ENCODE results near the gene SAMD4B. TPM values are rescaled to one million over a fixed set of nuclear protein-coding genes. Genes with fewer than 3 reads are reported as not detected.

The SAMD4B gene
- total and polyA plus RNA-seq, 9 of the 15 experiments (the other 6 are each of a cell fraction or from before 2014, with no cell fraction given), result 3.4 to 90.5 (median 38.0) TPM

- TF ChIP-seq U2AF2 (optimal IDR thresholded peaks at IDR 0.05; ENCODE audit: low read depth, low read length) (no peak), ILK (tag; IDR thresholded peaks at IDR 0.05; ENCODE audit: borderline replicate concordance, low read depth) (no peak), KDM4B (IDR thresholded peaks at IDR 0.05; ENCODE audit: borderline replicate concordance in 2 of 2, low read depth in 1 of 2) (no peak)
- TF ChIP-seq, protein P1, sequence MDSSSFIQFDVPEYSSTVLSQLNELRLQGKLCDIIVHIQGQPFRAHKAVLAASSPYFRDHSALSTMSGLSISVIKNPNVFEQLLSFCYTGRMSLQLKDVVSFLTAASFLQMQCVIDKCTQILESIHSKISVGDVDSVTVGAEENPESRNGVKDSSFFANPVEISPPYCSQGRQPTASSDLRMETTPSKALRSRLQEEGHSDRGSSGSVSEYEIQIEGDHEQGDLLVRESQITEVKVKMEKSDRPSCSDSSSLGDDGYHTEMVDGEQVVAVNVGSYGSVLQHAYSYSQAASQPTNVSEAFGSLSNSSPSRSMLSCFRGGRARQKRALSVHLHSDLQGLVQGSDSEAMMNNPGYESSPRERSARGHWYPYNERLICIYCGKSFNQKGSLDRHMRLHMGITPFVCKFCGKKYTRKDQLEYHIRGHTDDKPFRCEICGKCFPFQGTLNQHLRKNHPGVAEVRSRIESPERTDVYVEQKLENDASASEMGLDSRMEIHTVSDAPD (CRISPR knock-in tag; IDR thresholded peaks at IDR 0.05), result no peak
Observed at GRCh38 chr19:39297931-39298634, 44.1 kb upstream of the SAMD4B start (continued).

DNA sequence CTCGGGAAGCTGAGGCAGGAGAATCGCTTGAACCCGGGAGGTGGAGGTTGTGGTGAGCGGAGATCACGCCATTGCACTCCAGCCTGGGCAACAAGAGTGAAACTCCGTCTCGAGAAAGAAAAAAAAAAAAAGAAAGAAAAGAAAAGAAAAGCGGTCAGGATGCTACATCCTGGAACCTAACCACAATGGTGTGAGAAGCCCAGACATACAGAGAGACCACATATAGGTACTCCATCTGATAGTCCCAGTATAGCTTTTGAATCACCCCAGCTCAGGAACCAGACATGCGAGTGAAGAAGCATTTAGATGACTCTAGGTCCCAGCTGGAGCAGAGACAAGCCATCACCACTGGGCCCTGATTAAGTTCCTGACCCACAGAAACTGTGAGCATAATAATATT, 42.8 kb upstream of the SAMD4B start:
- in situ Hi-C loops (cut with MboI), result no loop called here
- TF ChIP-seq TAL1 (IDR thresholded peaks at IDR 0.05) (no peak), ZNF24 (IDR thresholded peaks at IDR 0.05) (no peak), PHF20 (IDR thresholded peaks at IDR 0.05; ENCODE audit: partially characterized antibody) (no peak), SMAD2 (IDR thresholded peaks at IDR 0.05; ENCODE audit: low read depth, low read length) (no peak), ZNF3 (CRISPR knock-in tag; IDR thresholded peaks at IDR 0.05) (no peak), PHF8 (IDR thresholded peaks at IDR 0.05; ENCODE audit: borderline replicate concordance, low read length) (no peak), TFE3 (CRISPR knock-in tag; IDR thresholded peaks at IDR 0.05) (no peak), ZBED1 (IDR thresholded peaks at IDR 0.05) (no peak), ZNF75A (CRISPR knock-in tag; IDR thresholded peaks at IDR 0.05) (no peak), NRF1 (conservative IDR thresholded peaks at IDR 0.05 in 1 of 2, IDR thresholded peaks at IDR 0.05 in 1 of 2) (no peak)
- ChIA-PET POLR2A (interaction anchor here (0.6 to 1.7 kb wide), 2 partner anchors 10 to 24 kb away, joined by 3 to 6 read pairs; no protein-coding TSS in a partner anchor), CTCF (ENCODE audit: low intra/inter-chr PET ratio) (no interaction called here)
- Histone ChIP-seq H3K79me2 (ENCODE audit: control insufficient read depth, insufficient read depth, low read length) (no peaks in the 10 kb centered on the region), H3K27ac (ENCODE audit: extremely low read depth, low read depth, low read length) (no peak overlapping the region), H3K4me1 (replicated peaks in 1 of 2; ENCODE audit: control insufficient read depth in 2 of 2, insufficient read depth in 2 of 2, low read length in 2 of 2) (peaks cover 0 to 13% of the 10 kb centered on the region in 2 experiments; a peak in 2 of 5 replicates), H3K9me3 (replicated peaks; ENCODE audit: control insufficient read depth, insufficient read depth, low read depth, low read length) (no peaks in the 10 kb centered on the region), H3K9me1 (ENCODE audit: control insufficient read depth, insufficient read depth, low read length) (no peaks in the 10 kb centered on the region), H3K4me3 (no peak overlapping the region), H3K9ac (ENCODE audit: insufficient read depth in 1 of 2, low read depth in 2 of 2, low read length in 2 of 2) (no peak overlapping the region), H3K27me3 (ENCODE audit: control insufficient read depth in 2 of 2, insufficient read depth in 2 of 2, low read length in 2 of 2) (peaks cover 4 to 10% of the 10 kb centered on the region in 2 experiments; a peak in 2 of 5 replicates), H3K4me2 (ENCODE audit: insufficient read depth, low read length) (no peak overlapping the region), H4K20me1 (replicated peaks; ENCODE audit: control insufficient read depth, insufficient read depth, low read length) (no peaks in the 10 kb centered on the region), H3K36me3 (ENCODE audit: control insufficient read depth, insufficient read depth, low read length) (no peaks in the 10 kb centered on the region), H2AFZ (ENCODE audit: low read depth, low read length) (no peak overlapping the region)
- DNase-seq (ENCODE audit: extremely low read depth in 1 of 4, low spot score in 3 of 4), result no peak
- intact Hi-C loops (cut with micrococcal nuclease), result no loop called here
- 50% methylated on average over 7 of the region's 9 CpGs for WGBS (ENCODE audit: insufficient coverage, low coverage, missing lambda C conversion rate)
- no peak for ATAC-seq
- no TSS peak for BruUV-seq (replicated peaks)
- no peak for FAIRE-seq

All from K562 (cell line).